ENCODE data around the gene TRIM15. TPM values are rescaled to one million over a fixed set of nuclear protein-coding genes. Genes with fewer than 3 reads are reported as not detected.

Gene TRIM15
- total RNA-seq, 4 donors from 2014 or later: not detected

DNA sequence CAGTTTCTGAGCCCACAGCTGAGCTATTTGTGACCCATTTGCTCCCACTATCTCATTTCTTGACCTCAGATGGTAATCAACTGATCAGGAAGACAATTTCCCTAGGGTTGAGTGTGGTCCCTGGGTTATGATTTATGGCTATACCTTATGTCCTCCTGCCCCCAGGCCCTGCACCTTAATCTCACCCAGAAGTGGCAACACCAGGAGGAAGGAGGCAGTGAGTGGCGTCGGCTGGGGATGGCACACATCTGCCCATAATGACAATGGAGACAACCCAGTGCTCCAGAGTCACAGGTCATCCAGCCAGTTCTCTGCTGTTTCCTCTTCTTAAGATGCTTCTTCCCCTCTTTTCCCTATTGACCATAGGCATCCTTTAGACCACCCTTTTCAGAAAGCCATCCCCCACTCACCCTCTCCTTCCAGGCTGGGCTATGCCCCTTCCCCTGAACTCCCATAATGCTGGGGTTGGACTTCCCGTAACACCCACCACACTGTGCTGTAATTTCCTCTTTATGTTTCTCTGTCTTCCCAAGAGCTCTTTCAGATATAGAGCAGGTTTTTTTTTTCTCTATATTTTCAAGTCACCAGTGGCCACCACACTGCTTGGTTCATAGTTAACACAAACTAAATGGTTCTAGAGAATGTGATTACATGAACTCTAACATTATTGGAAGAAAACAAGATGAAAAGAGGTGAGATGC lies 10.3 kb upstream of the TRIM15 start:
- no peak for TF ChIP-seq CTCF (IDR thresholded peaks at IDR 0.05)
- ATAC-seq (ENCODE audit: low FRiP score) (no peak), DNase-seq (ENCODE audit: low spot score) (no peak)

DNA sequence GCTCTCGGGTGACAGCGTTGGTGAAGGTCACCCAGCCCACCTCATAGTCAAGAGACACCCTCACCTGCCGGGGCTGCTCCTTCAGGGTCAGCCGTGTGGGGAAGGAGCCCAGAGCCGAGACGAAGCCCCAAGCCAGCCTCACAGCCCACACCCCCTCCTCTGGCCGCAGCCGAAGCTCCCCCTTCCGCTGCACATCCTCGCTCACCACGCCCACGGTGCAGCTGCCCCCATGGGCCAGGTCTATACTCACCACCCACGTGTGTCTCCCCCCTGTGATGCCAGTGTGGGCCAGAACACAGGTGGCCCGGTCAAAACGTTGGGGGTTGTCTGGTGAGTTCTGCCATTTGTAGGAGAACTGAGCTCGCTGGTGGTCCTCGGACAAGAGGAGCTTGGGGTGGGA lies 9.3 kb upstream of the TRIM15 start:
- ATAC-seq (ENCODE audit: low FRiP score) (no peak), DNase-seq (ENCODE audit: low spot score) (no peak)
- no peak for TF ChIP-seq CTCF (IDR thresholded peaks at IDR 0.05)

- no peak for TF ChIP-seq CTCF (IDR thresholded peaks at IDR 0.05)
Measured at GRCh38 chr6:30154709-30155519, 8.4 kb upstream of the TRIM15 start.

DNA sequence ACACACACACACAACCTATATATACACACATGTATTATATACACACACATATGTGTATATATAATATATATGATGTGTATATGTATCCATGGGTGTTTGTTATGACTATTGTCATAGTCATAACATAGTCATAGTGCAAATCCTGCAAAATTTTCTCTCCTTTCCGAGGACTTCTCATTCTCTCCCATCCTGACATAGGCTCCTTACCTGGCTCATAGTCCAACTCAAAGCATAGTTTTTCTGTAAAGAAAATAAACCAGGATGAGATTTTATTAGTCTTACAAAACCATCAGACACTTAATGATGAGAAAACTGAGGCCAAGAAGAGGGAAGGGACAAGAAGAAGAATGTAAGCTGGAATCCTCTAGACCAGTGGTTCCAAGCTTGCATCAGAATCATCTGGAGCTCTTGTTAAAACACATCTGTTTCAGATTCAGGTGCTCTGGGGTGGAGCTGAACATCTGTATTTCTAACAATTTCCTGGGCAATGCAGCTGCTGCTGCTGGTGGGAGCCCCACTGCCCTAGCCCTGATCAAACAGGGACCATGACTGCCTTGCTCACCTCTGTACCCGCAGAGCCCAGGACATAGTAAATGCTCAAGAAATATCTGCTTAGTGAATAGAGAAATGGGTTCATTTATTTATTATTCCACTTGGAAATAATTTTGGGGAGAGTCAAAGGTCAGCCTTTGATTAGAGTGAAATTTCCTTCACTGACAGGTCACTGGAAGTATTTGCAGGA lies 7.7 kb upstream of the TRIM15 start:
- DNase-seq (ENCODE audit: low spot score) (no peak), ATAC-seq (ENCODE audit: low FRiP score) (no peak)
- no peak for TF ChIP-seq CTCF (IDR thresholded peaks at IDR 0.05)

More at GRCh38 chr6:30154709-30155519, 8.4 kb upstream of the TRIM15 start:
- ATAC-seq (ENCODE audit: low FRiP score) (peak; percentile 18), DNase-seq (ENCODE audit: low spot score) (no peak)

GRCh38 chr6:30156262-30156599 lies 7.1 kb upstream of the TRIM15 start:
- no peak for TF ChIP-seq CTCF (IDR thresholded peaks at IDR 0.05)
- peak; percentile 63 for ATAC-seq (ENCODE audit: low FRiP score)
- DNase-seq (ENCODE audit: low spot score): no peak

GRCh38 chr6:30156774-30157173 lies 6.6 kb upstream of the TRIM15 start:
- TF ChIP-seq CTCF (IDR thresholded peaks at IDR 0.05): no peak
- no peak for ATAC-seq (ENCODE audit: low FRiP score)
- no peak for DNase-seq (ENCODE audit: low spot score)
